DOHH2 (cell line): ENCODE measurements around the gene C1QTNF8.

Experiments used
- H3F3A ChIP-seq: fragments of 200-600 bp; sonication (generic), shearing (Covaris generic); 2 replicates; pipeline ENCODE4 v1.6.0; 2016; ENCODE audit warnings: antibody characterized with exemption, mild to moderate bottlenecking; ENCODE audit not compliant: control insufficient read depth, insufficient read depth
- H3K27ac ChIP-seq: fragments of 200-600 bp; sonication (generic); 2 replicates; pipeline ENCODE4 v1.5.1; 2014; ENCODE audit warnings: low read depth, mild to moderate bottlenecking, low read length, moderate library complexity
- H3K27me3 ChIP-seq: fragments of 200-600 bp; sonication (generic); 2 replicates; pipeline ENCODE4 v1.6.1; 2014; ENCODE audit warnings: mild to moderate bottlenecking, low read length, mixed read lengths; ENCODE audit not compliant: control insufficient read depth
- H3K36me3 ChIP-seq: fragments of 200-600 bp; sonication (generic); 2 replicates; pipeline ENCODE4 v1.6.1; 2014; ENCODE audit warnings: mild to moderate bottlenecking, low read length, moderate library complexity, mixed read lengths; ENCODE audit not compliant: control insufficient read depth
- H3K4me1 ChIP-seq: fragments of 200-600 bp; sonication (generic); 2 replicates; pipeline ENCODE4 v1.6.1; 2014; ENCODE audit warnings: mild to moderate bottlenecking, low read length, mixed read lengths; ENCODE audit not compliant: control insufficient read depth
- H3K4me2 ChIP-seq: fragments of 200-600 bp; sonication (generic); 2 replicates; pipeline ENCODE4 v1.6.0; 2014; ENCODE audit warnings: mild to moderate bottlenecking, low read length, moderate library complexity
- H3K4me3 ChIP-seq: fragments of 200-600 bp; sonication (generic); 2 replicates; pipeline ENCODE4 v1.5.1; 2014; ENCODE audit warnings: mild to moderate bottlenecking, low read length, mixed read lengths
- H3K79me2 ChIP-seq: fragments of 200-600 bp; sonication (generic); 2 replicates; pipeline ENCODE4 v1.6.1; 2014; ENCODE audit warnings: mild to moderate bottlenecking, low read length, mixed read lengths; ENCODE audit not compliant: control insufficient read depth
- H3K9me2 ChIP-seq: fragments of 200-600 bp; sonication (generic); replicated peaks from 2 replicates; pipeline ENCODE4 v1.6.1; 2014; ENCODE audit warnings: mild to moderate bottlenecking, low read length, mixed read lengths; ENCODE audit not compliant: control insufficient read depth
- H3K9me3 ChIP-seq: fragments of 200-600 bp; sonication (generic); 2 replicates; pipeline ENCODE4 v1.6.1; 2014; ENCODE audit warnings: antibody characterized with exemption, low read length, mixed read lengths; ENCODE audit not compliant: control insufficient read depth, insufficient read depth
- H4K20me1 ChIP-seq: fragments of 200-600 bp; sonication (generic); 2 replicates; pipeline ENCODE4 v1.6.0; 2014; ENCODE audit warnings: low read depth, mild to moderate bottlenecking, antibody characterized with exemption, low read length, moderate library complexity; ENCODE audit not compliant: control insufficient read depth, insufficient read depth
- EZH2phosphoT487 ChIP-seq: fragments of 200-600 bp; sonication (generic); IDR thresholded peaks from 2 replicates; pipeline ENCODE4 v1.6.1; 2017; ENCODE audit warnings: borderline replicate concordance, mild to moderate bottlenecking, antibody characterized with exemption, low read length, moderate library complexity, mixed read lengths
- TF ChIP-seq, protein P1 (sequence below): fragments of 200-600 bp; sonication (generic); IDR thresholded peaks from one replicate; pipeline ENCODE4 v1.5.1; 2014; ENCODE audit warnings: antibody characterized with exemption, mild to moderate bottlenecking, low read depth, low read length; ENCODE audit not compliant: poor library complexity, severe bottlenecking

Gene C1QTNF8

DNA sequence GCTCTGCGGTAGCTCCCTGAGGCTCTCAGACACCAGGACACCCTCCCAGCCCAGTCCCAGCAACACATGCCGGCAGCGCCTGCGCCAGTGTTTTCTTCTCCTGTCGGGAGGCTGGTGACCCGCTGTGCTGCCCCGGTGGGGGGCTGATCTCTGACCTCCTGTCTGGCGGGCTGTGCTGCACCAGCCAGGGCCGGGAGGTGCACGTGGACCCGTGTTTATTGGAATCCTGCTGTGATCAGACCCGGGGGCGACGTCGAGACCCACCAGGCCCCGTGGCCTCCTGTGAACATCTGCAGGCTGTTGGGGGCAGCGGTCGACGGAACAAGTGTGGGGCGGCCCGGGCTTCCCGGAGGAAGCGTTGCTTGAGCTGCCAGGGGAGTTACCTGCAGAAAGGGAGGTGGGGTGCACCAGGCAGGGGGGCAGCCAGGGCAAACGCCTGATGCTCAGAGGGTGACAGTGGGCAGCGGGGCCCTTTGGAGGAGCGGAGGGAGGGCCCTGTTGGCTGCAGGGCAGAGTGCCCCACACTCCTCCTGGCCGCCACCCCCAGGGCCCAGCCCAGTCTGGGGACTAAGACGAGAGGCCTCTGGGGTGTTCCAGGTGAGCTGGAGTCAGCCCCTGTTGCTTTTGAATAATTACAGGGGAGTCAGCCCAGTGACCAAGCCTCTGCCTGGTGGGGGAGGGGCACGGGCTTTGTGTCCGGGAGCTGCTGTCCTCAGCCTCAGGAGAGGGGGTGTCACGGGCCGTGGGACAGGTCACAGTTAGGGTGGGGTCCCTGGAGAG lies 25.8 kb downstream of the C1QTNF8 start:
- no peaks in the 10 kb centered on the region for H3K36me3 ChIP-seq
- no peaks in the 10 kb centered on the region for H3K27me3 ChIP-seq
- H4K20me1 ChIP-seq: no peaks in the 10 kb centered on the region

DNA sequence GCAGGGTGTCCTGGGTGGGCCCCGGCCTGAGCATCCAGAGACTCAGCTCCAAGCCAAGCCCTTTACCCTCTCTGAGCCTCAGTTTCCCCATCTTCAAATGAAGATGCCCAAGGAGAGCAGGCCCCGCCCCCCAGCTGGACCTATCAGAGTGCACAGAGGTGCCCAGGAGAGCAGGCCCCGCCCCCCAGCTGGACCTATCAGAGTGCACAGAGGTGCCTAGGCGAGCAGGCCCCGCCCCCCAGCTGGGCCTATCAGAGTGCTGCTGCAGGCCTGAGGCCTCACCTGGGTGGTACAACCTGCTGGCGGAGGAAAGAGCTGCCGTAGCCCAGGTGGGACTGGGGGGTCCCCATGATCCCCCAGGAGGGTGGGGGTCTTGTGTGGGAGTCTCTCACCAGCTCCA lies 26.9 kb downstream of the C1QTNF8 start:
- Histone ChIP-seq H3K9me3 (no peaks in the 10 kb centered on the region; the same call in 1 of the 2 replicates), H3K4me2 (no peak overlapping the region), H3K27me3 (no peaks in the 10 kb centered on the region), H4K20me1 (no peaks in the 10 kb centered on the region), H3K27ac (no peak overlapping the region), H3K79me2 (no peaks in the 10 kb centered on the region), H3F3A (no peaks in the 10 kb centered on the region), H3K4me3 (no peak overlapping the region), H3K4me1 (no peaks in the 10 kb centered on the region), H3K36me3 (no peaks in the 10 kb centered on the region), H3K9me2 (no peaks in the 10 kb centered on the region)
- TF ChIP-seq, protein P1, sequence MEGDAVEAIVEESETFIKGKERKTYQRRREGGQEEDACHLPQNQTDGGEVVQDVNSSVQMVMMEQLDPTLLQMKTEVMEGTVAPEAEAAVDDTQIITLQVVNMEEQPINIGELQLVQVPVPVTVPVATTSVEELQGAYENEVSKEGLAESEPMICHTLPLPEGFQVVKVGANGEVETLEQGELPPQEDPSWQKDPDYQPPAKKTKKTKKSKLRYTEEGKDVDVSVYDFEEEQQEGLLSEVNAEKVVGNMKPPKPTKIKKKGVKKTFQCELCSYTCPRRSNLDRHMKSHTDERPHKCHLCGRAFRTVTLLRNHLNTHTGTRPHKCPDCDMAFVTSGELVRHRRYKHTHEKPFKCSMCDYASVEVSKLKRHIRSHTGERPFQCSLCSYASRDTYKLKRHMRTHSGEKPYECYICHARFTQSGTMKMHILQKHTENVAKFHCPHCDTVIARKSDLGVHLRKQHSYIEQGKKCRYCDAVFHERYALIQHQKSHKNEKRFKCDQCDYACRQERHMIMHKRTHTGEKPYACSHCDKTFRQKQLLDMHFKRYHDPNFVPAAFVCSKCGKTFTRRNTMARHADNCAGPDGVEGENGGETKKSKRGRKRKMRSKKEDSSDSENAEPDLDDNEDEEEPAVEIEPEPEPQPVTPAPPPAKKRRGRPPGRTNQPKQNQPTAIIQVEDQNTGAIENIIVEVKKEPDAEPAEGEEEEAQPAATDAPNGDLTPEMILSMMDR: no peak
- TF ChIP-seq EZH2phosphoT487: no peak

More for the DNA sequence above, 25.8 kb downstream of the C1QTNF8 start:
- Histone ChIP-seq H3K4me1 (no peaks in the 10 kb centered on the region), H3K4me2 (no peak overlapping the region), H3K27ac (no peak overlapping the region), H3K9me2 (no peaks in the 10 kb centered on the region), H3K79me2 (no peaks in the 10 kb centered on the region), H3K4me3 (no peak overlapping the region), H3F3A (no peaks in the 10 kb centered on the region), H3K9me3 (no peaks in the 10 kb centered on the region; the same call in 1 of the 2 replicates)
- TF ChIP-seq, protein P1: no peak
- TF ChIP-seq EZH2phosphoT487: no peak

DNA sequence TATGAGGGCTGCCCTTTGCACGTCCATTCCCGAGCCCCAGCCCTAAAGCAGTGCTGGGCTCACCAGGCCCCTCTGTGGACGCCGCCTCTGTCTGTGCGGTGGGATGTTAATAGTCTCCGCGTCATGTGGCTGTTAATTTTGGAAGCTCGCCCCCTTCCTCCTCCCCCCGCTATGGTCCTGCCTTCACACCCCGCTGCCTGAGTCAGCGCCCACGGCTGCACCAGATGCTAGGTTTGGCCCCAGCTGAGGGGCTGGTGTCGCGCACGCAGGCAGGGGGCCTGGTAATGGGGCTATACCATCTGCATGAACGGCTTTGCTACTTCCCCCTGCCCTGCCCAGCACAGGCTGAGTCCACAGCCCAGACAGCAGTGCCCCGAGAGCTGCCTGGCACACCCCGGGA lies 27.6 kb downstream of the C1QTNF8 start:
- Histone ChIP-seq H3K36me3 (no peaks in the 10 kb centered on the region), H3K27ac (no peak overlapping the region), H3K9me3 (no peaks in the 10 kb centered on the region; the same call in 1 of the 2 replicates), H3K9me2 (no peaks in the 10 kb centered on the region), H3K79me2 (no peaks in the 10 kb centered on the region), H3K4me2 (no peak overlapping the region), H3F3A (no peaks in the 10 kb centered on the region), H3K4me1 (no peaks in the 10 kb centered on the region), H3K4me3 (no peak overlapping the region), H3K27me3 (no peaks in the 10 kb centered on the region), H4K20me1 (no peaks in the 10 kb centered on the region)
- TF ChIP-seq, protein P1: no peak
- no peak for TF ChIP-seq EZH2phosphoT487
